ENCODE measurements around the gene ERCC5. TPM values are rescaled to one million over a fixed set of nuclear protein-coding genes. Genes with fewer than 3 reads are reported as not detected.

ERCC5 gene
- total and polyA plus RNA-seq, 9 of the 15 experiments (the other 6 are each of a cell fraction or from before 2014, with no cell fraction given), result 7.4 to 43.1 (median 33.9) TPM

DNA sequence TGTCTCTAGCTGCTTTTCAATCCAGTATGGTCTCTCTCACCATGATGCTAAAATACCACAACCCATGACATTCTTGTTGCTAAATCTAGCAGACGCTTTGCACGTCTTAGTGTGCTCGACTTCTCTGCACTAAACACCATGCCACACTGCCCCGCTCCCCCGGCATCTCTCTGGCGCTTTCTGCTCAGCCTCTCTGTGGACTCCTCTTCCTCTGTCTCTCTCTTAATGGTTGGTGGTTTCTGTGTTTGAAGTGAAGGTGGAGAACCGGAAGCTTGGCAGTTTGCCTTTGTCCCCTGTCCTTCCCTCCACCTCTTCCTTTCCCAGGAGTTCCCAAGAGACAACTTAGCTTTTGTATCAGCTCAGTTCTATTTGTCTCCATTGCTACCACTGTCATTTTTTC is 8.8 kb downstream of the ERCC5 start:
- no TSS peak for BruUV-seq (replicated peaks)
- ATAC-seq (no peak), DNase-seq (ENCODE audit: extremely low read depth in 1 of 4, low spot score in 3 of 4) (no peak), FAIRE-seq (no peak)
- 97% methylated on average over 7 of the region's 7 CpGs for WGBS (ENCODE audit: insufficient coverage, low coverage, missing lambda C conversion rate)
- Histone ChIP-seq H2AFZ (ENCODE audit: low read depth, low read length) (no peak overlapping the region), H3K9ac (ENCODE audit: insufficient read depth in 1 of 2, low read depth in 2 of 2, low read length in 2 of 2) (no peak overlapping the region), H3K79me2 (ENCODE audit: control insufficient read depth, insufficient read depth, low read length) (peaks cover 2% of the 10 kb centered on the region; the same call in 1 of the 3 replicates), H3K9me3 (replicated peaks; ENCODE audit: control insufficient read depth, insufficient read depth, low read depth, low read length) (no peaks in the 10 kb centered on the region), H3K4me3 (no peak overlapping the region), H3K4me2 (ENCODE audit: insufficient read depth, low read length) (no peak overlapping the region), H4K20me1 (replicated peaks; ENCODE audit: control insufficient read depth, insufficient read depth, low read length) (no peaks in the 10 kb centered on the region), H3K4me1 (replicated peaks in 1 of 2; ENCODE audit: control insufficient read depth in 2 of 2, insufficient read depth in 2 of 2, low read length in 2 of 2) (no peaks in the 10 kb centered on the region), H3K27me3 (ENCODE audit: control insufficient read depth in 2 of 2, insufficient read depth in 2 of 2, low read length in 2 of 2) (no peaks in the 10 kb centered on the region), H3K27ac (ENCODE audit: extremely low read depth, low read depth, low read length) (no peak overlapping the region), H3K9me1 (ENCODE audit: control insufficient read depth, insufficient read depth, low read length) (no peaks in the 10 kb centered on the region), H3K36me3 (ENCODE audit: control insufficient read depth, insufficient read depth, low read length) (peaks cover 57% of the 10 kb centered on the region)
- TF ChIP-seq, protein P1, sequence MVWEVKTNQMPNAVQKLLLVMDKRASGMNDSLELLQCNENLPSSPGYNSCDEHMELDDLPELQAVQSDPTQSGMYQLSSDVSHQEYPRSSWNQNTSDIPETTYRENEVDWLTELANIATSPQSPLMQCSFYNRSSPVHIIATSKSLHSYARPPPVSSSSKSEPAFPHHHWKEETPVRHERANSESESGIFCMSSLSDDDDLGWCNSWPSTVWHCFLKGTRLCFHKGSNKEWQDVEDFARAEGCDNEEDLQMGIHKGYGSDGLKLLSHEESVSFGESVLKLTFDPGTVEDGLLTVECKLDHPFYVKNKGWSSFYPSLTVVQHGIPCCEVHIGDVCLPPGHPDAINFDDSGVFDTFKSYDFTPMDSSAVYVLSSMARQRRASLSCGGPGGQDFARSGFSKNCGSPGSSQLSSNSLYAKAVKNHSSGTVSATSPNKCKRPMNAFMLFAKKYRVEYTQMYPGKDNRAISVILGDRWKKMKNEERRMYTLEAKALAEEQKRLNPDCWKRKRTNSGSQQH (CRISPR knock-in tag; IDR thresholded peaks at IDR 0.05), result no peak
- TF ChIP-seq ZC3H8 (IDR thresholded peaks at IDR 0.05), result no peak
- TF ChIP-seq RNF2 (IDR thresholded peaks at IDR 0.05), result no peak
- TF ChIP-seq BRD4 (IDR thresholded peaks at IDR 0.05), result no peak
- TF ChIP-seq, protein P2, sequence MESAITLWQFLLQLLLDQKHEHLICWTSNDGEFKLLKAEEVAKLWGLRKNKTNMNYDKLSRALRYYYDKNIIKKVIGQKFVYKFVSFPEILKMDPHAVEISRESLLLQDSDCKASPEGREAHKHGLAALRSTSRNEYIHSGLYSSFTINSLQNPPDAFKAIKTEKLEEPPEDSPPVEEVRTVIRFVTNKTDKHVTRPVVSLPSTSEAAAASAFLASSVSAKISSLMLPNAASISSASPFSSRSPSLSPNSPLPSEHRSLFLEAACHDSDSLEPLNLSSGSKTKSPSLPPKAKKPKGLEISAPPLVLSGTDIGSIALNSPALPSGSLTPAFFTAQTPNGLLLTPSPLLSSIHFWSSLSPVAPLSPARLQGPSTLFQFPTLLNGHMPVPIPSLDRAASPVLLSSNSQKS (CRISPR knock-in tag; IDR thresholded peaks at IDR 0.05), result no peak
- ChIA-PET CTCF (ENCODE audit: low intra/inter-chr PET ratio) (no interaction called here), POLR2A (interaction anchor here (0.7 kb wide), 1 partner anchor 898 kb away, joined by 3 read pairs; no protein-coding TSS in a partner anchor)
- intact Hi-C loops (cut with micrococcal nuclease), result no loop called here
- in situ Hi-C loops (cut with MboI), result no loop called here

Measured in K562 (cell line).